SK-N-SH (cell line): ENCODE results near the gene ADIPOR2.
"Not testable (repeated sequence)": the region's sequence is repeated elsewhere in the genome, so short reads cannot be mapped to it uniquely, and the experiment has no call there.

Experiments used
- CTCF ChIP-seq: fragments of 200-600 bp; sonication (generic); IDR thresholded peaks from 2 replicates; pipeline ENCODE4 v1.6.1; 2017; ENCODE audit warnings: antibody characterized with exemption, mild to moderate bottlenecking, moderate library complexity
- MEF2A ChIP-seq: IDR thresholded peaks from 2 replicates; pipeline ENCODE4 v1.4.0; 2012; ENCODE audit warnings: low read depth, borderline replicate concordance

GRCh38 chr12:1715459-1715858, 24.6 kb downstream of the ADIPOR2 start:
- TF ChIP-seq CTCF, MEF2A: not testable (repeated sequence)
